Renal cortex interstitium (tissue), 11 donors: ENCODE results near the gene SLC35D2. TPM values are rescaled to one million over a fixed set of nuclear protein-coding genes. Genes with fewer than 3 reads are reported as not detected.
"Not testable (repeated sequence)": the region's sequence is repeated elsewhere in the genome, so short reads cannot be mapped to it uniquely, and the experiment has no call there.

Experiments used
- DNase-seq, 11 donors: peaks; one replicate each; pipeline ENCODE4 v3.0.0-alpha.2; 2013; ENCODE audit warnings: low read depth in 9 of 11, low spot score in 4 of 11; ENCODE audit errors: extremely low read depth in 1 of 11
- polyA plus RNA-seq, 3 donors: library from polyadenylated mRNA; unstranded; fragments of 120-200 nt; gene quantifications; one replicate each; pipeline ENCODE4 v1.2.1, GENCODE V29; 2013; ENCODE audit not compliant: insufficient read length in 3 of 3

Gene SLC35D2
- polyA plus RNA-seq, 3 donors = 32.6 to 44.5 (median 38.7) TPM

GRCh38 chr9:96376891-96377874 is 6.3 kb downstream of the SLC35D2 start:
- DNase-seq = no peak

DNA sequence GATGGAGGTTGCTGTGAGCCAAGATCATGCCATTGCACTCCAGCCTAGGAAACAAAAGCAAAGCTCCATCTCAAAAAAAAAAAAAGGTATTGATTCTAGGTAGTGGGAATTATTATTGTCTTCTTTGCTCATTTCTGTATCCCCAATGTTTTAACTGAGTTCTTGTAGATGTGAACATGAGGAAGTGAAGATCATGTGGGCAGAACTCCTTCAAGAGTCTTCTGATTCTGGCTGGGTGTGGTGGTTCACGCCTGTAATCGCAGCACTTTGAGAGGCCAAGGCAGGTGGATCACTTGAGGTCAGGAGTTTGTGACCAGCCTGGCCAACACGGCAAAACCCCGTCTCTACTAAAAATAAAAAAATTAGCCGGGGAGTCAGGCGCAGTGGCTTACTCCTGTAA is 8.0 kb downstream of the SLC35D2 start:
- DNase-seq = not testable (repeated sequence)

DNA sequence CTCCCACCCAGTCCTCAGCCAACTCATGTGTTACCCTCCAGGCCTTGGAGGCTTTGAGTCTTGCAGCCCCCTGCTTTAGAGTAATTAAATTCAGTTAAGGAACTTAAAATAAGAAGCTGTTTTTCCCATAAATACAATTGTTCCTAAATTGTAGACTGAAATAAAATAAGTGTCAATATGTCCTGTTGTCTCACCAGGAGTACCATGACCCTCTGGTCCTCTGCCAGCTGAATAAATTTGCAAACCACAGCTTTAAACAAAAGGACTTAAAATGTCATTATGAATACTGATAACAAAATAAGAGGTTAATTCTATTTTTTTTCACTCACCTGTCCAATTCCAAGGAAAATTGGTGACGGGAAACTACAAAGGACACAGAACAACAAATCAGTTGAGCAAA is 15.6 kb downstream of the SLC35D2 start:
- no peak for DNase-seq

- DNase-seq = no peak
Observed at GRCh38 chr9:96363175-96363967, 20.1 kb downstream of the SLC35D2 start.

DNA sequence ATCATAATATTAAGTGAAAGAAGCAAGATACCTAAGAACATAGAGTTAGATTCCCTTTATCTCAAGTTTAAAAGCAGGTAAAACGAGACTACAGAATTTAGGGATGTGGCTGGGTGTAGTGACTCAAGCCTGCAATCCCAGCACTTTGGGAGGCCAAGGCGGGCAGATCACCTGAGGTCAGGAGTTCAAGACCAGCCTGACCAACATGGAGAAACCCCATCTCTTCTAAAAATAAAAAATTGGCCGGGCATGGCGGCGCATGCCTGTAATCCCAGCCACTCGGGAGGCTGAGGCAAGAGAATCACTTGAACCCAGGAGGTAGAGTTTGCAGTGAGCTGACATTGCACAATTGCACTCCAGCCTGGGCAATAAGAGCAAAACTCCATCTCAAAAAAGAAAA is 21.4 kb downstream of the SLC35D2 start:
- DNase-seq = not testable (repeated sequence)

DNA sequence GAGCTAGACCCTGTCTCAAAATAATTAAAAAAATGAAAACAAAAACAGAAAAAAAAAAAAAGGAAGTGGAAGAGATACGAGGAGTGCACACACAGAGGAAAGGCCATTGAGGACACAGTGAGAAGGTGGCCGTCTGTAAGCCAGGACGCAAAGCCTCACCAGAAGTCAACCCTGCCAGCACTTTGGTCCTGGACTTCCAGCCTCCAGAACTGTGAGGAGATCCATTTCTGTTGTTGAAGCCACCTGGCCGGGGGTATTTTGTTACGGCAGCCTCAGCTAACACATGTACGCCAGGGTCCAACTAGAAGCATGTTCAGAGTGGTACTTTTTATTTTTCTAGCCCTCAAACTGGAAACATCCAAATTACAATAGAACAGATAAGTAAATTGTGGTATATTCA is 21.8 kb downstream of the SLC35D2 start:
- no peak for DNase-seq

DNA sequence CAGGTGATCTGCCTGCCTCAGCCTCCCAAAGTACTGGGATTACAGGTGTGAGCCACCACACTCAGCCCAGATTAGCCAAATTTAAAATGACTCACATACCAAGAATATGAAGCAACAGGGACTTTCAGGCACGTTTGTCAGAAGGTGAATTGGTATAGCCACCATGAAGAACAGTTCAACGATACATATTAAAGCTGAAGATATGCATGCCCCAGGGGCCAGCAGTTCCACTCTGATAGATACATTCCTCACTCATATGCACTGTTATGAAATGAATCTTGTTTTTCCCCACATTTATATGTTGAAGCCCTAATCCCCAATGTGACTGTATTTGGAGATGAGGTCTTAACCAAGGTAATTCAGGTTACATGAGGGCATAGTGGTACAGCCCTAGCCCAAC is 22.5 kb downstream of the SLC35D2 start:
- DNase-seq = no peak

DNA sequence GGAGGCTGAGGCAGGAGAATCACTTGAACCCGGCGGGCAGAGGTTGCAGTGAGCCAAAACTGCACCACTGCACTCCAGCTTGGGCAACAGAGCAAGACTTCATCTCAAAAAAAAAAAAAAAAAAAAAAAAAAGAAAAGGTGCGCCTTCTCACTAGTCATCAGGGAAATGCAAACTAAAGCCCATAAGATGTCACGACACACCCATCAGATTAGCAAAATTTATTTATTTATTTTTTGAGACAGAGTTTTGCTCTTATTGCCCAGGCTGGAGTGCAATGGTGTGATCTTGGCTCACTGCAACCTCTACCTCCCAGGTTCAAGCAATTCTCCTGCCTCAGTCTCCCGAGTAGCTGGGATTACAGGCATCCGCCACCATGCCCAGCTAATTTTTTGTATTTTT is 23.0 kb downstream of the SLC35D2 start:
- DNase-seq = not testable (repeated sequence)

DNA sequence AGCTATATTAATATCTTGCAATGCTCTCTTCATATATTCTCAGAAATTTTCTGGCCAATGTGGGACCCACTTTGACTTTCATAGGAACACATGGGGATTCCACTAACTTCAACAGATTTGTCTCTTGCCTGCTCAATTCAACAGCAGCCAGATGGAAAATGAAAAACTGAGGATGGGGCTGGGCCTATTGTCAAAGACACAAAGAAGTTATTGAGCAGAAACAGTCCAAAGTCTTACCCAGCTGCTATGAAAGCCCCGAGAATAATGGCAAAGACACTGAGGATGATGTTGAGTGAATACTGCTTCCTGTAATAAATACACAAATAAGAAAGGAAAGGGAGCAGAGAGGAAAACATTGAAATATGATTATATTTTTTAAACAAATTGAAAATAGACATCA is 32.6 kb downstream of the SLC35D2 start:
- no peak for DNase-seq

GRCh38 chr9:96348261-96348660 is 35.2 kb downstream of the SLC35D2 start:
- DNase-seq = no peak

- DNase-seq = no peak
Observed at GRCh38 chr9:96345551-96345950, 38.0 kb downstream of the SLC35D2 start.

DNA sequence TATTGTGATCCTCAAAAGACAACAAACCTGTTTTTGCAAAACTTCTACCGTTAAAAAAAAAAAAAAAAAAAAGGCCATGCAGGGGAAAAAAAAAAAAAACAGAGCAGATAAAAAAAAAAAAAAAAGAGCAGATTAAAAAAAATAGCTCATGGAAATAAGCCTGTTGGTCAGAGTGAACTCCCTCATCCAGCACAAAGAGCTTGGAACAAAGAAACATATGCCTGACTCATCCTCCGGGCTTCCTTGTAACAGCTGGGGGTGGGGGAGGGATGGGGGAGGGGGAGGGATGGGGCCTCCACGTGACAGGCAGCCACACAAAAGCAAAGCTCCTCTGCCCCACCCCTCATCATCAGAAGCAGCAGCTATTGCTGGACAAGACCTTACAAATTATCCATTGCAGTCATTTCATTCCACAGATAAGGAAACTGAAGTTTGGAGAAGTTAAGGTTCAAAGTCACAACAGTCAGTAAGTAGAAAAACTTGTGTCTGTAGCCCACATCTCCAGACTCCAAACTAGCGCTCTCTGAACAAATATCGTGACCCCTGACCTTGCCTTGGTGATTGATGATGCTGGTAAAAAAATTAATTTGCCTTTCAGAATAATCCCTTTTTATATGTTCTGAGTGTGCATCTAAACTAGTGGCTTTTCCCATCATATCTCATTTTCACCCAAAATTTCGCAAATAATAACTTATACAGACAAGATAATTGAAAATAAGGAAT is 38.9 kb downstream of the SLC35D2 start:
- DNase-seq = peak in 3 of 11 donors; percentile 4 to 20 (median 9)

DNA sequence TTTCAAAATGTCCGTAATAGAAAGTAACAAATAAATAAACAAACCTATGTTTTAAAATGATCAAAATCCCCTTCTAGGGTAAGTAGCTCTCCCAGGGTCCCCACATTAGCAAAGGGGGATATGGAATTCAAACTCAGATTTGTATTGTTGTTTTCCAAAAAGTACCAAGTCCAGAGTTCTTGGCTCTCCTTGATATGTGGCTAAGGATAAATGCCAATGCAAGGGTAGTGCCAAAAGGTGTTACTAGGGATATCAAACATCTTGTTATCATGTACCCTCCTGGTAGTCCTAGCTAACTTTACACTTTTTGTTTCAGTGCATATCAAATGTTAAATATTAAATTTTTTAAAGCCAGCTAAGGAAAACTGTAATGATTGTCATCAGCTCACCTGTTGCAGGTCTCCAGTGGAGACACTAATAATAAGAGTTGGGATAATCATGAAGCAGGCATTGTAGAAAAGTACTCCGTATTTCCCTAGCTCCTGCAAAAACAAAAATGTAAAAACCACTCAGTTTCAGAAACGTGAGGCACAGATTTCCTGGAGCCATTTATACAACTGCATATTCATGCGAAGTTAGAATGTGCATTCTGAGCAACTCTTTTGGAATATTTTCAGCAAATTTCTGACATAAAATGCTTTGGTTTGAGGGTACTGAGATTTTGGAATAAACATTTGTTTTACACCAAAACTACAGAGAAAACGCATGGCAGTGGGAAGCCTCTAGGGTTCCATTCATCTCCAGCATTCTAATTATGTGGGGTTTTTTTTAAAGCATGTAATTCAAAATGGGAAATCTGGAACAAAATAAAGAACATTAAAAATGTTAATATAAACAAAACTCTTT is 39.8 kb downstream of the SLC35D2 start:
- DNase-seq = no peak

GRCh38 chr9:96342571-96343245 is 40.8 kb downstream of the SLC35D2 start:
- peak in 7 of 11 donors; percentile 18 to 53 (median 31) for DNase-seq

- DNase-seq = no peak
Observed at GRCh38 chr9:96340707-96341106, 42.8 kb downstream of the SLC35D2 start.

GRCh38 chr9:96338299-96338698 is 45.2 kb downstream of the SLC35D2 start:
- DNase-seq = no peak

- DNase-seq = no peak
Observed at GRCh38 chr9:96333958-96334357, 49.6 kb downstream of the SLC35D2 start.
